ENCODE data around the gene AGK. TPM values are rescaled to one million over a fixed set of nuclear protein-coding genes. Genes with fewer than 3 reads are reported as not detected.

AGK gene
- total and polyA plus RNA-seq, 7 donors: 7.8 to 21.3 (median 15.5) TPM

DNA sequence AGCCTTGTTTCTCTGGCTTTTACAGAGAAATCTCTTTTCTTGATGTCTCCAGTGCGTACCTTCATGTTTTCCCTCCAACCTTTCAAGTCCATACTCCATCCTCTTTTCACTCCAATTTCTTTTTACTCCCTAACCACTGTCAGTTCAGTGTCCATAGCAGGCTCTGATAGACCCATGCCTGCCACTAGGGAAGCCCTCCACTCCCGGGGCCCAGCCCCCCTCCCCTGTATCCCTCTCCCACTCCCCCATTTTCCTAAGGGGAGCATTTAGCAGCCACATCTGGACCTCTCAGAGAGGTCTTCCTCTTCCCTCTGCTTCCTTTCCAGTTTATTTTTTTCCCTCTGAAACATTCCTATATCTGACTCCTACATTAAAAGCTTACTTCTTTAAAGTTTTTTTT, 117.6 kb downstream of the AGK start:
- no peaks in the 10 kb centered on the region for H3K4me1 ChIP-seq
- H3K36me3 ChIP-seq: peaks cover 5 to 64% (median 6%) of the 10 kb centered on the region in 4 donors

GRCh38 chr7:141671705-141672496, 120.7 kb downstream of the AGK start:
- intact Hi-C loops (cut with DNase I): no loop called here
- H3K27me3 ChIP-seq: no peaks in the 10 kb centered on the region
- no peaks in the 10 kb centered on the region for H3K9me3 ChIP-seq
- no peak for TF ChIP-seq POLR2AphosphoS5 (IDR thresholded peaks at IDR 0.05)
- no peak for TF ChIP-seq EP300 (IDR thresholded peaks at IDR 0.05)
- TF ChIP-seq, protein P1, sequence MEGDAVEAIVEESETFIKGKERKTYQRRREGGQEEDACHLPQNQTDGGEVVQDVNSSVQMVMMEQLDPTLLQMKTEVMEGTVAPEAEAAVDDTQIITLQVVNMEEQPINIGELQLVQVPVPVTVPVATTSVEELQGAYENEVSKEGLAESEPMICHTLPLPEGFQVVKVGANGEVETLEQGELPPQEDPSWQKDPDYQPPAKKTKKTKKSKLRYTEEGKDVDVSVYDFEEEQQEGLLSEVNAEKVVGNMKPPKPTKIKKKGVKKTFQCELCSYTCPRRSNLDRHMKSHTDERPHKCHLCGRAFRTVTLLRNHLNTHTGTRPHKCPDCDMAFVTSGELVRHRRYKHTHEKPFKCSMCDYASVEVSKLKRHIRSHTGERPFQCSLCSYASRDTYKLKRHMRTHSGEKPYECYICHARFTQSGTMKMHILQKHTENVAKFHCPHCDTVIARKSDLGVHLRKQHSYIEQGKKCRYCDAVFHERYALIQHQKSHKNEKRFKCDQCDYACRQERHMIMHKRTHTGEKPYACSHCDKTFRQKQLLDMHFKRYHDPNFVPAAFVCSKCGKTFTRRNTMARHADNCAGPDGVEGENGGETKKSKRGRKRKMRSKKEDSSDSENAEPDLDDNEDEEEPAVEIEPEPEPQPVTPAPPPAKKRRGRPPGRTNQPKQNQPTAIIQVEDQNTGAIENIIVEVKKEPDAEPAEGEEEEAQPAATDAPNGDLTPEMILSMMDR (IDR thresholded peaks at IDR 0.05): no peak
- no peak for TF ChIP-seq POLR2A (IDR thresholded peaks at IDR 0.05)
- DNase-seq: no peak
- H3K27ac ChIP-seq: no peak overlapping the region
- no peaks in the 10 kb centered on the region for H3K4me1 ChIP-seq
- WGBS, 2 donors: 95 to 96% methylated on average over 7 of the region's 7 CpGs
- no peak overlapping the region for H3K4me3 ChIP-seq
- peaks cover 0 to 35% (median 3%) of the 10 kb centered on the region in 4 donors for H3K36me3 ChIP-seq

More for the DNA sequence above, 117.6 kb downstream of the AGK start:
- Histone ChIP-seq H3K27ac (no peak overlapping the region), H3K9me3 (no peaks in the 10 kb centered on the region), H3K4me3 (no peak overlapping the region), H3K27me3 (no peaks in the 10 kb centered on the region)
- intact Hi-C loops (cut with DNase I): no loop called here
- TF ChIP-seq POLR2A (IDR thresholded peaks at IDR 0.05) (no peak), POLR2AphosphoS5 (IDR thresholded peaks at IDR 0.05) (no peak), EP300 (IDR thresholded peaks at IDR 0.05) (no peak)
- TF ChIP-seq, protein P1 (IDR thresholded peaks at IDR 0.05): no peak
- no peak for DNase-seq
- WGBS, 2 donors: 92 to 93% methylated on average over 2 of the region's 2 CpGs

DNA sequence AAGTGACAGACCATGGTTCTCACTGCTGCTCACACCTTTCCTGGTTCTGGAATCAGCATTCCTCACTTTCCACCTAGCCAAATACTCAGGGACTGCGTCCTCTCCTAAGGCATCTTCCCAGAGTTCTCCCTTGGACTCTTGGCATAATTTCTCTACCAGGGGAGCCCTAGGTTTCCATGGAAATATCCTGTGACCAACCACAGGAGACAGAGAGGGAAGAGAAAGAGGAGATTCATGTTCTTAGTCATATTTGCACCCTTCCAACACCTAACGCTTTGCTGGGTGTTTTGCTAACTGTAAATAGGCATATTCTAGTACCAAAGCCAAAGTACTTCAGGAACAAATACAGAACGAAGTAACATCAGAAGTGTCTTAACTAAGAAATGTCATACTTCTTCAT, 122.1 kb downstream of the AGK start:
- no peak for DNase-seq
- no peaks in the 10 kb centered on the region for H3K4me1 ChIP-seq
- 93 to 96% methylated on average over 3 of the region's 3 CpGs for WGBS, 2 donors
- H3K27me3 ChIP-seq: no peaks in the 10 kb centered on the region
- TF ChIP-seq EP300 (IDR thresholded peaks at IDR 0.05) (no peak), POLR2A (IDR thresholded peaks at IDR 0.05) (no peak), POLR2AphosphoS5 (IDR thresholded peaks at IDR 0.05) (no peak)
- H3K27ac ChIP-seq: no peak overlapping the region
- no peaks in the 10 kb centered on the region for H3K9me3 ChIP-seq
- intact Hi-C loops (cut with DNase I): no loop called here
- H3K4me3 ChIP-seq: no peak overlapping the region
- peaks cover 0 to 35% (median 3%) of the 10 kb centered on the region in 4 donors for H3K36me3 ChIP-seq

DNA sequence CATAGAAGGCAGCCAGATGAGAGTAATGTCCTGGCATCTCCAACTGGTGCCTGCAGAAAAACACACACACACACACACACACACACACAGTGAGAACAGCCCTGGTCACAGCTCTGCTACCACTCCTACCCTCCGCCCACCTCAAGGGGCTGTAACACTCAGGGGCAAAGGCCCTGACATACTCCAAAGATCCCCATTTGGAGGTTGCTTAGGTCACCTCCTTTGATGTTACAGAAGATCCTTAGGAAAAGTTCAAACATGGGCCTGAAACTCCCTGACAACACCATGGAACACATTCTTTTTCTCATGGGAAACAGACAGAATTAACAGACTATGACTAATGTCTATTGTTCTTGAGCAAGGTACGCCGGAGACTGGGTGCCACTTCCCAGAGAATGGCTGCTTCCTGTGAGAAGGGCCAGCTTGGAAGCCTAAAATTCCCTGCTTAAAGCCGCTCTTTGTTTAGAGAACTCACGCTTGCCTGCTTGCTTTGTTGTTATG, 123.0 kb downstream of the AGK start:
- H3K4me1 ChIP-seq: no peaks in the 10 kb centered on the region
- no peak for DNase-seq
- intact Hi-C loops (cut with DNase I): no loop called here
- H3K27me3 ChIP-seq: no peaks in the 10 kb centered on the region
- H3K9me3 ChIP-seq: no peaks in the 10 kb centered on the region
- H3K4me3 ChIP-seq: no peak overlapping the region
- H3K27ac ChIP-seq: peak overlapping the region in 1 of 4 donors; percentile 39
- TF ChIP-seq, protein P1 (IDR thresholded peaks at IDR 0.05): no peak
- 92 to 94% methylated on average over 5 of the region's 5 CpGs for WGBS, 2 donors
- H3K36me3 ChIP-seq: peaks cover 0 to 35% (median 3%) of the 10 kb centered on the region in 4 donors

- no peak for DNase-seq
- no peak overlapping the region for H3K4me3 ChIP-seq
- peak overlapping the region in 1 of 4 donors; percentile 40 for H3K27ac ChIP-seq
- TF ChIP-seq, protein P1 (IDR thresholded peaks at IDR 0.05): peak in 1 of 4 experiments; percentile 10
- TF ChIP-seq EP300 (IDR thresholded peaks at IDR 0.05): no peak
- peaks cover 0 to 36% (median 3%) of the 10 kb centered on the region in 4 donors for H3K36me3 ChIP-seq
- 83 to 85% methylated on average over 4 of the region's 4 CpGs for WGBS, 2 donors
- no peaks in the 10 kb centered on the region for H3K9me3 ChIP-seq
- intact Hi-C loops (cut with DNase I): no loop called here
- H3K27me3 ChIP-seq: no peaks in the 10 kb centered on the region
- no peaks in the 10 kb centered on the region for H3K4me1 ChIP-seq
These were observed 123.5 kb downstream of the AGK start for GRCh38 chr7:141674702-141675101.
